HepG2 (cell line): Measurements from ENCODE around the gene CDYL. TPM values are rescaled to one million over a fixed set of nuclear protein-coding genes. Genes with fewer than 3 reads are reported as not detected.

Experiments
- AKNA ChIP-seq: sonication (generic); formaldehyde crosslinking; IDR thresholded peaks from 2 replicates; pipeline ENCODE4 v1.4.0; 2020; ENCODE audit warnings: missing genetic modification reagents, borderline replicate concordance
- ATF7-NPFF ChIP-seq: sonication (generic); formaldehyde crosslinking; IDR thresholded peaks from 2 replicates; pipeline ENCODE4 v1.8.1; 2023; ENCODE audit warnings: mild to moderate bottlenecking, low read depth, missing genetic modification reagents, moderate library complexity
- CEBPZ ChIP-seq: IDR thresholded peaks from 2 replicates; pipeline ENCODE4 v1.6.1; 2012; ENCODE audit warnings: low read length, improper control_type of control experiment
- FOXP1 ChIP-seq, 2 experiments: fragments of 450-650 bp in 1 of 2; IDR thresholded peaks; 2 replicates each; pipeline ENCODE4 v1.6.1; 2017 to 2018; ENCODE audit warnings: antibody characterized with exemption in 1 of 2
- MTA1 ChIP-seq: sonication (generic); formaldehyde crosslinking; IDR thresholded peaks from 2 replicates; pipeline ENCODE4 v1.4.0; 2020; ENCODE audit warnings: missing genetic modification reagents, mild to moderate bottlenecking, borderline replicate concordance
- REPIN1 ChIP-seq: sonication (generic); formaldehyde crosslinking; IDR thresholded peaks from 2 replicates; pipeline ENCODE4 v1.8.0; 2022; ENCODE audit warnings: missing genetic modification reagents, low read depth, mild to moderate bottlenecking, borderline replicate concordance
- SCMH1 ChIP-seq: sonication (generic); formaldehyde crosslinking; IDR thresholded peaks from 2 replicates; pipeline ENCODE4 v1.9.0; 2021; ENCODE audit warnings: missing genetic modification reagents, mild to moderate bottlenecking, borderline replicate concordance
- SNRNP70 ChIP-seq: fragments of 200-400 bp; formaldehyde crosslinking; IDR thresholded peaks from 2 replicates; pipeline ENCODE4 v1.6.1; 2017; ENCODE audit warnings: mild to moderate bottlenecking, low read depth, low read length, moderate library complexity
- SSRP1 ChIP-seq: IDR thresholded peaks from 2 replicates; pipeline ENCODE4 v1.6.1; 2016; ENCODE audit warnings: control low read depth
- TCF7L2 ChIP-seq: IDR thresholded peaks from 2 replicates; pipeline ENCODE4 v1.6.1; 2011; ENCODE audit warnings: mild to moderate bottlenecking, low read depth, low read length, moderate library complexity
- TEAD2 ChIP-seq: sonication (generic); formaldehyde crosslinking; IDR thresholded peaks from 2 replicates; pipeline ENCODE4 v1.9.0; 2021; ENCODE audit warnings: missing genetic modification reagents
- TGIF2 ChIP-seq: IDR thresholded peaks from 2 replicates; pipeline ENCODE4 v1.6.1; 2016; ENCODE audit warnings: control low read depth, missing compliant biosample characterization
- TOPORS ChIP-seq: sonication (generic); formaldehyde crosslinking; IDR thresholded peaks from 2 replicates; pipeline ENCODE4 v1.8.0; 2023; ENCODE audit warnings: mild to moderate bottlenecking, missing genetic modification reagents
- YEATS2 ChIP-seq: sonication (generic); formaldehyde crosslinking; IDR thresholded peaks from 2 replicates; pipeline ENCODE4 v1.4.0; 2020; ENCODE audit warnings: missing genetic modification reagents, borderline replicate concordance
- ZFAT ChIP-seq: sonication (generic); formaldehyde crosslinking; conservative IDR thresholded peaks from 2 replicates; pipeline ENCODE4 v1.8.1; 2023; ENCODE audit warnings: missing genetic modification reagents, inconsistent platforms
- ZNF256 ChIP-seq: sonication (generic); formaldehyde crosslinking; conservative IDR thresholded peaks from 2 replicates; pipeline ENCODE4 v1.4.0; 2020; ENCODE audit warnings: missing genetic modification reagents
- ZNF326 ChIP-seq: sonication (generic); formaldehyde crosslinking; IDR thresholded peaks from 2 replicates; pipeline ENCODE4 v1.4.0; 2020; ENCODE audit warnings: missing genetic modification reagents, borderline replicate concordance
- ZNF335 ChIP-seq: sonication (generic); formaldehyde crosslinking; IDR thresholded peaks from 2 replicates; pipeline ENCODE4 v1.4.0; 2020; ENCODE audit warnings: missing genetic modification reagents
- ZNF614 ChIP-seq: IDR thresholded peaks from 2 replicates; pipeline ENCODE4 v1.6.1; 2018; ENCODE audit warnings: missing biosample characterization, missing genetic modification reagents, inconsistent platforms, borderline replicate concordance
- ZNF704 ChIP-seq: sonication (generic); formaldehyde crosslinking; IDR thresholded peaks from 2 replicates; pipeline ENCODE4 v1.8.1; 2023; ENCODE audit warnings: mild to moderate bottlenecking, inconsistent platforms, moderate library complexity, missing genetic modification reagents, borderline replicate concordance
- polyA plus RNA-seq, 8 experiments: library from polyadenylated mRNA; depleted of rRNA in 3 of 8; stranded (reverse) in 7 of 8; unstranded in 1 of 8; fragments of >200 nt; fragmentation: Illumina TruSeq in 4 of 8; extraction: Trizol in 4 of 8; gene quantifications; 2 replicates each; pipeline versions ENCODE4 v1.2.1 to v1.2.3, GENCODE V29; 2011 to 2016; ENCODE audit warnings: low read depth in 4 of 8, missing spikeins in 1 of 8, mixed read lengths in 1 of 8; ENCODE audit not compliant: insufficient read depth in 1 of 8
- total RNA-seq, 5 experiments: library from RNA; depleted of rRNA; stranded (reverse); fragments of >200 nt; fragmentation: Illumina TruSeq; extraction: Trizol; gene quantifications; 2 replicates each; pipeline ENCODE4 v1.2.3, GENCODE V29; 2016; ENCODE audit warnings: low read depth in 1 of 5

CDYL gene
- total and polyA plus RNA-seq, 2 of the 13 experiments (the other 11 are each of a cell fraction or from before 2014, with no cell fraction given): 22.8 to 105 TPM

- TF ChIP-seq CEBPZ: no peak
- no peak for TF ChIP-seq SSRP1
- no peak for TF ChIP-seq AKNA (CRISPR knock-in tag)
- TF ChIP-seq ZNF256 (CRISPR knock-in tag): no peak
- TF ChIP-seq SCMH1 (CRISPR knock-in tag): no peak
- no peak for TF ChIP-seq TCF7L2
- no peak for TF ChIP-seq MTA1 (CRISPR knock-in tag)
- no peak for TF ChIP-seq SNRNP70
- TF ChIP-seq ZNF335 (CRISPR knock-in tag): no peak
- TF ChIP-seq REPIN1 (CRISPR knock-in tag): no peak
- TF ChIP-seq TGIF2 (CRISPR knock-in tag): no peak
- TF ChIP-seq ATF7-NPFF (CRISPR knock-in tag): no peak
- TF ChIP-seq ZNF704 (CRISPR knock-in tag): no peak
- TF ChIP-seq TEAD2 (CRISPR knock-in tag): no peak
- no peak for TF ChIP-seq ZNF326 (CRISPR knock-in tag)
- peak; percentile 75 for TF ChIP-seq FOXP1 (IDR thresholded peaks at IDR 0.05)
- peak; percentile 81 for TF ChIP-seq FOXP1 (CRISPR knock-in tag; IDR thresholded peaks at IDR 0.05)
- no peak; the same call in 1 of the 2 replicates for TF ChIP-seq YEATS2 (CRISPR knock-in tag)
- no peak for TF ChIP-seq ZFAT (CRISPR knock-in tag)
- 0 out of 2 replicates have a peak, but pooled peaks have one; percentile 43 for TF ChIP-seq ZNF614
- TF ChIP-seq TOPORS (CRISPR knock-in tag): no peak
These were observed 34.1 kb downstream of the CDYL start (continued) for GRCh38 chr6:4809999-4810918.
